GM12865 (cell line): ENCODE data around the gene DPP10.

Experiments
- DNase-seq: peaks from one replicate; pipeline ENCODE4 v3.0.0; 2010; ENCODE audit warnings: low read depth
- H3K4me3 ChIP-seq: 2 replicates; pipeline ENCODE4 v1.5.1; 2011; ENCODE audit warnings: mild to moderate bottlenecking, low read depth, low read length, control low read depth
- CTCF ChIP-seq: IDR thresholded peaks from 2 replicates; pipeline ENCODE4 v1.5.1; 2011; ENCODE audit warnings: low read length, control low read depth, low read depth, inconsistent platforms; ENCODE audit not compliant: insufficient read depth; ENCODE audit errors: missing control alignments

Gene DPP10

GRCh38 chr2:114525955-114526354, 83.5 kb downstream of the DPP10 start:
- no peak for TF ChIP-seq CTCF
- DNase-seq, result no peak
- no peak overlapping the region for H3K4me3 ChIP-seq

GRCh38 chr2:114526841-114527240, 84.4 kb downstream of the DPP10 start:
- no peak for TF ChIP-seq CTCF
- no peak overlapping the region for H3K4me3 ChIP-seq
- DNase-seq, result no peak

GRCh38 chr2:114527330-114527983, 85.0 kb downstream of the DPP10 start:
- DNase-seq, result no peak
- no peak overlapping the region for H3K4me3 ChIP-seq
- no peak for TF ChIP-seq CTCF

GRCh38 chr2:114534116-114535084, 92.0 kb downstream of the DPP10 start:
- DNase-seq, result no peak
- no peak for TF ChIP-seq CTCF
- no peak overlapping the region for H3K4me3 ChIP-seq

GRCh38 chr2:114537777-114538176, 95.3 kb downstream of the DPP10 start:
- H3K4me3 ChIP-seq, result no peak overlapping the region
- TF ChIP-seq CTCF, result no peak
- DNase-seq, result no peak

- no peak for DNase-seq
- H3K4me3 ChIP-seq, result no peak overlapping the region
- TF ChIP-seq CTCF, result no peak
These were observed 100.3 kb downstream of the DPP10 start for GRCh38 chr2:114542695-114543094.
